IPS-NIHi11 (cell line): ENCODE results near the gene TAF10.

Source experiments
- DNase-seq: peaks from one replicate; pipeline ENCODE4 v3.0.0; 2012; ENCODE audit warnings: mixed read lengths, low spot score

The TAF10 gene

DNA sequence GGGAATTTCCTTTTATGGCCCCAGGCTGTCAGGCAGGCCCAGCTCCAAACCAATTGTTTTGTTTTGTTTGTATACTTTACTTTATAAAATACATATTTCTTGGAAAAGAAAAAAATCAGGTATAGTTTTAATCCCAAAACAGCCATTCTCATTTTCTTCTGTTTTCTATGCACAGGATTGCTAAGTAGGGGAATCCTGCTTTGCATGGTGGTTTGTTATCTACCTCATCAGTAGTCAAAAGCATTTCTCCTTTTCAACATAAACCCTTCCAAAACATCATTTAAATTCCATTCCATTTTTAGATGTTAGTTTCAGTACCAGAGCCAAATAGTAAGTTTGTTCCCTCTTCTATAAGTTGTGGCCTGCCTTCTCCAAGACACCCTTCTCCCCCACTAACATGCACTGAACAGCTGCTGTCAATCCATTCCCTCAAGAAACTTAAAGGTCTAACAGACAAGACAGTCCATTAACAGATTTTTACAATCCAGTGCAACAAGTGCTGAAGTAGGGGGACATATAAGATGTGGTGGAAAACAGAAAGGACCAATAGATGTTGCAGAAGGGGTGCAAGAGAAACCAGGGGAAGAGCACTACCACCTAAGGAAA, 4.7 kb downstream of the TAF10 start:
- DNase-seq: no peak

DNA sequence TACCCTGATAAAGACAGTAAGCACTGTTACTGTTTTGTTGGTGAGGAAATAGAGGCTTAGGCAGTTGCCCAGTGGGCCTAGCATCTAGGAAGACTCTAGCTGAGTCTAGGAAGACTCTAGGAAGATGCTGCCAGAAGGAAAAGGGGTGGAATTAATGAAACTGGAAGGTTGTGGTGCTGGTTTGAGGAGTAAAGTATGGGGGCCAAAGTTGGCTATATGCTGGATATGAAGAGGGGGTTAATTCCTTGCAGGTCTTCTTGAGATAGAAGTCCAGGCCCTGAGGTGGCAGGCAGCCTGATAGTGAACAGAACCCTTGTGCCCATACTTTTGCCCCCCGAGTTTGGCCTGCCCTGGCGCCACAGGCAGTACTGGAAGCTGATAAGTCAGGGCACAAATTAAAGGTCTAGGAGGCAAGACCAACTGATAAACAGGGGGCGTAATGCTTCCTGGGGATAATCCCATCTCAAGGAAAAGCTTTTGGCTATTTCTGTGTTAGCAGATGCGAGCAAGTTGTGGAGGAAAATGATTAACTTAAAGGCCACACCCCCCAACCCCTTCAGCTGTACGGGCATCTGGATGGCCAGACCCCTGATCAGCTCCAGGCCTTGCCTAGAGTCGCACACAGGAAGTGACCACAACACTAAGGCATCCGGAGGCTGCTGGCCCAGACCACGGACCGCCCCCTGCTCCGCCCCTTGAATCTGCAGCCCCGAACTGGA, 5.4 kb downstream of the TAF10 start:
- DNase-seq: peak; percentile 91

DNA sequence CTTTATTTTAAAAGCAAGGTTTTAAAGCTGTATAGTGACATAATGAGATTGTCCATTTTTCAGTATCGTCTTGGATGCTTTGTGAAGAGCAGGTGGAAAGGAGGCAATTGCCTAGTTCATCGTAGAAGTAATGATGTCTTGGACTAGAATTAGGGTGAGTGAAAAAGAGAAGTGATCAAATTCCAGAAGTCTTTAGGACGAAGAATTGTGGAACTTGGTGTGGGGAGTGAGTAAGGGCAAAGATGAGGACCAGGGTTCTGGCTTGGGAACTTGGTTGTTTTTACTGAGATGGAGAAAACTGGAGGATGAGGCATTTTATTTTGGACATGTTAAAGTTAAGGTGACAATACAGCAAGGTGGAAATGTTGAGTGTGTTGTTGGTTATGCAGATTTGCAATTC, 7.2 kb downstream of the TAF10 start:
- DNase-seq: no peak

DNA sequence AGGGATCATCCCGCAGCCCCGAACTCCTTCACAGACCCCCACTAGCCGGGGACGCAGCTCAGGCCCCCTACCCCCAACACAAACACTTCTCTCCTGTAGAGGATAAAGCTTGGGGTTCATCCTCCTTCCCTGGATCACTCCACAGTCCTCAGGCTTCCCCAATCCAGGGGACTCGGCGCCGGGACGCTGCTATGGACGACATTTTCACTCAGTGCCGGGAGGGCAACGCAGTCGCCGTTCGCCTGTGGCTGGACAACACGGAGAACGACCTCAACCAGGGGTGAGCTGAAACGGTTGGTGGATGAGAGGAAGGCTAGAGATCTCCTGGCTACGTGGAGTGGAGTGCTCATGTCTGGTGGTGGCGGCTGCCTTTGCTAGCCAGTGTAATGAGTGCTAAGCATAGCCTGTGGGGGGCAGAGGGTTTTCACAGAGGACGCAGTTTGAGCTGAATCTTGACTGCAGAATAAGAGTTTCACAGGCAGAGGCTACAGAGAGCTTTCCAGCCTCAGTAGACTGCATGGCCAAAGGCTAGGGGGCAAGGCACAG, 7.9 kb downstream of the TAF10 start:
- peak; percentile 42 for DNase-seq

DNA sequence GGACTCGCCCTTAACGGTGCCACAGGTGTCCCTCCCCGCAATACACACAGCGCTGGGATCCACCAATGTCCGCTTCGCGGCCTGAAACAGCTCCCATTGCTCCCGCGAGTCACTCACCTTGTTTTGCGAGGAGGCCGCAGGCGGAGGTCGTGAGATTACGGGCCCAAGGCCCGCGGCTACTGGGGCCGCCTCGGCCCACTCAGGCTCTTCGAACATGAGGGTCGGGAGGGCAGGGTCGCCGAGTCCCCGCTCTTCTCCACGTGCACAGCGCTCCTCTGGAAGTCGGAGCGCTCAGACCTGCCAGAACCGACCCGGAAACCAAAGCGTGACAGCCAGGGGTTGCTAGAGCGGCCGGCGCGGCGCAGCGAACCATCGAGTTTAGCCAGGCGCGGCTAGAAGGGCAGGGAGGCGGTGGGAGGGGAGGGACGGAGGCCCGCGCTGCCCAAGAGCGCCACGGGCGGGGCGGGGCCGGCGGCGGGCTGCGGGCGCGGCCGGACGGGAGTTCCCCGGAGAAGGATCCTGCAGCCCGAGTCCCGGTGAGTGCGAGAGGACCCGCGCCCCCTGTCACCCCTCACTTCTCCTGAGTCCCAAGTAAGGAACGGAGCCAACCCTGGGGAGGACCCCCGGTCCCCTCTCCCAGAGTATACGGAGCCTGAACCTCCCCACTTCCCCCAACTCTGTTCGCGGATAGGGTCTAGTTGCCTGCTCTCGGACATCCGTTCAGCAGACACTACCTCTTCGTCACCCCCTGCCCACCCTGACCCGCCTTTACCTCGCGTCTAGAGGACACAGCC, 8.5 kb downstream of the TAF10 start, which contains the start of the genes ILK and RRP8:
ILK (plus strand) TSS at position 488 of the 794 bp plus-strand sequence. CDS start 498 bp downstream, outside the sequence.
RRP8 (minus strand) TSS at position 330 of the 794 bp plus-strand sequence; CDS start at position 216, 114 bp downstream.
- peak; percentile 96 for DNase-seq

DNA sequence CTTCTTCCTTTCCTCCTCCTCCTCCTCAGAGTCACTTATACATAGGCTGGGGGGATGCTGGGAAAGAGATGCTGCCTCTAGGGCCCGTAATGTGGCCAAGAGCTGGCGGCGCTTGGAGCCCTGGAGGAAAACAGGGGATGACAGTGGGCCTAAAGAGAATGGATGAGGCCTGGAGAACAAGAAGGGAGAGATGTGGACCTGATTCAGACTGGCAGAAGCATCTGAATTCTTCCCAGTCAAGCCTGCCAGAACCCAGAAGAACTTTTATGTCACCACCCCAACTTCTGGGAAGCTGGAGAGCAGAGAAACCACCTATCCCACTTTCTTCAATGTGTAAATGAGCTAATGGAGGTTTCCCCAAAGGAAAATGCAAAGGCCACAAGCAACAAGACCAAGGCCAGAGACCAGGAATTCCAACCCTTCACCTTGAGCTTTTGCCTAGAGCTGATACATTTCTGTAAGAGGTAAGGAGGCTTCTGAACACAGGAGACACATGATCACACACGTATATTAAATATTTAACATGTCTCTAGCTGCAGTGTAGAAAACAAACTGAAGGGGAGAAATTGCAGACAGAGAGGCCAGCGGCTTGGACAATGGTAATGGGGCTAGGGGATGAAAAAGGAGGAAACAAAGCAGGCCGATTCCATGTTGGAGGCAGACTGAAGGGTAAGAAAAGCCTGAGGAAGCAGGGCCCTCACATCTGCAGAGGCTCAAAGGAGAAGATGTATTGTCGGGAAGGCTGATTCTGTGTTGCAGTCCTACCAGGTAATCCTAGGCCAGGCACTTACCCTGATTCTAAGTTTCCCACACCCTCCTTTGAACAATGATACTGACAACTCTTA, 9.7 kb downstream of the TAF10 start:
- DNase-seq: no peak

DNA sequence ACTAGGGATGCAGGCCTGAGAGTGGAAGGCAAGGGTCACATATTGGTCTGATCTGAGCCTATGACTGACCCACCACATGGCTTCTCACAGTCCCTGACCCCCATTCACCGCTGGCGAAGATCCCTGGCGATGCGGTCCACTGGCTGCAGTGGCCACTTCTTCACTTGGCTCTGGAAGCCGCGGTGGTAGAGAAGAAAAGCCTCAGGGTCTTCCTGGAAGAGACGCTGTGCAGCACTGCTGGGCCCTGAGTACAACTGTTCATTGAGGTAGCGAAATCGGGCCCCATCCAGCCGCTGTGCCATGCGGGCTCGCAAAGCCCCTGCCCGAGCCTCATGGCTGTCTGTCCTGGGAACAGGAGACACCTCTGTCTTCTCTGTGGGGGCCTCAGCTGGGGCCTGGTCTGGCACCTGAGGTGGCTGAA, 11.0 kb downstream of the TAF10 start:
- no peak for DNase-seq

DNA sequence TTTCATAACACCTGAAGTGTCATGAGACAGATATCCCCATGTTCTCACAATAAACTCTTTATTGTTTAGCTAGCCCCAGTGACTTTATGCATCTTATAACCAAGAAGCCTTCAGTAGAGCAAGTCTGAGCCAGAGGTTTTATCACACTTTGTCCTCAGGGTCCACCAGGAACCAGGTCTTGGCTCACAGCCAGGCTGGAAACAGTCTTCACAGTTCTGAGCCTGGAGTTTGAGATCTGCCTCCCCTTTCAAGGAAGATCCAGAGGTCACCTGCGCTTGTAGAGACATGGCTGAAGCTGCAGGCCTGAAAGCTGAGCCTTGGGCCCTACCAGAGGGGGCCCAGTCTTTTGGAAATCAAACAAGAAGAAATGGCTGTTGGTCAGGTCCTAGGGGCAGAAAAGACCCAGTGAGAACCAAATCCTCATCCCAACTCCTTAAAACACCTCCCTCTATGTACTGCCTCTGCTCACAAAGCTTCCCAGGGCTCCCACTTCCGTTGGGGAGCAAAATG, 12.1 kb downstream of the TAF10 start:
- DNase-seq: no peak

DNA sequence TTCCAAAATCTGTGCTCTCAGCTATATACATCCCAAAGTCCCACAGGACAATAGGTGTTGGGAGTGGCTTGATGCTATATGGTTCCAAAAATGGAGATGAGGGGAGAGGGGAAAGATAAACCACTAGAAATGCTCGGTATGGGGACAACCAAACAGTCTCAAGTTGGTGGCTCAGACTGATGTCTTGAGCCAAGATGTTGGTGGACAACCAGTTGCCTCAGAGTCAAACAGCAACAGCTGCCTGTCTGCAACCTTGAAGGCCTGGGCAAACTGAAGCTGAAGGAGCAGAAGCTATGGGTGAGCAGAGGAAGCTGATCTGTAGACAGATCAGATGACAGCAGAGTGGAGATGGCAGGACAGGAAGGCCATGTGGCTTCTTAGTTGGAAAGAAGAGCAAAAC, 12.6 kb downstream of the TAF10 start:
- DNase-seq: no peak

DNA sequence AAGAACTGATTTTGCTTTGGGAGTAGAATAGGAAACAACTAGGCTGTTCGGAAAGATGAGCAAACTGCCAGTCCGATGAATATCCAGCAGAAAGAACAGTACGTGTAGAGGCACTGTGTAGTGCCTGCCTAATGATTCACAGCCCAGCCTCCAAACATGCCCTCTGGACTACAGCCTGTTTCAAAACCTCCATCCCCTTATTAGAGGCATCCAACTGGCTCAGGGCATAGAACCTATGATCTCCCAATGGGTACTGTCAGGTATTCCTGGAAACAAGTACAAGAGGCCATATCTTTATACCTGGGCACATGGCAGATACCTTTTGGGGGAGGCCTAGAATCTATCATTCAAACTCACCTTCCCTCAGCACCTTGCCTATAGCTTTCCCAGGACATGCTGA, 13.5 kb downstream of the TAF10 start:
- no peak for DNase-seq

DNA sequence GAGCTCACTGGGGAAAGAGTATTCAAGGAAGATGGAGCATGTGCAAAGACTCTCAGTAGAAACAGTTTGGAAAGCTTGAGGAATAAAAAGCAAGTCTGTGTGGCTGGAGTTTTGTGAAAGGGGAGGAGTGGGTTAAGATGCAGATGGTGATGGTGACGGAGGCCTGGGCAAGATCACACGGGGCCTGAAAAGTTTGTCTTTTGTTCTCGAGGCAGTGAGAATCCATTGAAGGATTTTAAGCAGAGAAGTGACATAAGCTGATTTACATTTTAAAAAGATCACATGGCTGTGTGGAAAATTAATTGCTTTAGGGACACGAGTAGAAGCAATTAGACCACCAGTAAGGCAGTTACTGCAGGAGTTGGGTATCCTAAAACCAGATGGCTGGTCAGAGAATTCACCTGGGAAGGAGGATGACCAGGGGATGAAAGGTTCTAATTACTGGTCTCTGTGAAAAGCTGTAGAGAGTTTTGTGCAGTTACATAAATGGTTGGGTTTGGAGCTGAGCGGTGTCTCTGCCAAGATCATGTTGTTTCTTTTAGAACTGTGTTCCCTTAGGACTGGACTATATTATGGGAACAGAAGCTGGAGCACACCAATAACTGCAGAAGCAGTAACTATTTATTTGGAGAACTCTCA, 15.7 kb downstream of the TAF10 start:
- no peak for DNase-seq

DNA sequence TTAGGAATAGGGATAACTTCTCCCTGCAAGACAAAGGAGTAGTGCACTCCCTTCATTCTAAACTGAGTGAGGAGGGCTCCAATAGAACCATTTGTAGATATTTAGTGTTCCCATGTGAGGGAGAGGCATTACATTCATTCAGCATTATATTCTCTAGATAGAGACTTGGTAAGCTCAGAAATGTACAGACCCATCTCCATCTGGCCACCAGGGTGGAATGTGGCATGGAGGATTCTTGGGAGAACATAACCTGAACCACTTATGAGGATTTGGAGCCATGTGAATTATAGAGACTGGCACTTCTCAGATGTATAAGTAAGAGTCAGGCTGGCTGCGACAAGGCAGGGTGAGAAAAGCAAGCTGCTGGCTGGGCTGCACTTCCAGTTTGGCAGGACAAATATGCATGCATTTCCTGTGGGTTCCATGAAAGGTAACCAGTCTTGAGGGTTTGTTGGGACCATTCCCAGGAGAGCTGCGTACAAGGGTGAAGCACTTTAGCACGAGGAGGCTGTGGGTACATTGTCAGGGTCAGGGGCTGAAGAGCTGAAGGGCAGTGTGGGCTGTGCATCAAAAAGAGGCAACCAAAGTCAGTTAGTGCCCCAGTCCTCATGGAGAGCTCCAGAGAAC, 17.8 kb downstream of the TAF10 start:
- DNase-seq: no peak

DNA sequence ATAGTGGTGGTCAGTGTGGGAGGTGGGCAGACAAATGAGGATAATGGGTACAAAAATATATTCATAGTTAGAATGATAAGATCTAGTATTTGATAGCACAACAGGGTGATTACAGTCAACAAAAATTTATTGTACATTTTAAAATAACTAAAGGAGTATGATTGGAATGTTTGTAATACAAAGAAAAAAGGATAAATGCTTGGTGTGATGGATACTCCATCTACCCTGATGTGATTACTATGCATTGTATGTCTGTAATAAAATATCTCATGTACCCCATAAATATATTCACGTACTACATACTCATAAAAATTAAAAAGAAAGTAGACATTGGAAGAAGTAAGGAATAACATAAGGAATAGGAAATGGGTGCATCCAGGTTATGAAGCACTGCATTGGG, 24.0 kb downstream of the TAF10 start:
- no peak for DNase-seq

DNA sequence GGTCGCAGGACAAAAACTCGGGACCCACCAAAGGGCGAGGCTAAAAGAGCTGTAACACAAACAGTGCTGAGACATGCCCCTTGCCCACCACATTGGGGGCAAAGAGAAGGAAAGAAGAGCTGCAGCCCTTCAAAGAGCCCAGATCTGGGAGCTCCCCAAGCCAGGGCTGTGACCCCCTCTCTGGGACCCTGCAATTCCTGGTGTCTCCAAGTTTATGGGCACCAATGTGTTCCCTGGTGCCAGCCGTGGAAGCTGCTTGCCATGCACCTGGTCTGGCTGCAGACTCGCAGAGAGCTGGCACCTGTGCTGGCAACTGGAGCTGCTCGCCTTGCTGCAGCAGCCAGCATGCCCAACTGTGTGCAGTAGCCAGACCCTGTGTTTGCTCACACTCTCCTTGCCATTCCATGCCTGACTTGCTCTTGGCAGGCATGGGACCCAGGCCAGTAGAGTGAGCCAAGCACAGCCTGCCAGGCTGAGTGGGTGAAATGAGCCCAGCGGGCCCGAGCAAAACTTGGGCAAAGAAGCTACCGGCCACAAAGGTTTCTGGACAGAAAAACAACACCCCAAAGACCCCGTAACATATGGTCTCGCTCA, 24.6 kb downstream of the TAF10 start:
- no peak for DNase-seq

DNA sequence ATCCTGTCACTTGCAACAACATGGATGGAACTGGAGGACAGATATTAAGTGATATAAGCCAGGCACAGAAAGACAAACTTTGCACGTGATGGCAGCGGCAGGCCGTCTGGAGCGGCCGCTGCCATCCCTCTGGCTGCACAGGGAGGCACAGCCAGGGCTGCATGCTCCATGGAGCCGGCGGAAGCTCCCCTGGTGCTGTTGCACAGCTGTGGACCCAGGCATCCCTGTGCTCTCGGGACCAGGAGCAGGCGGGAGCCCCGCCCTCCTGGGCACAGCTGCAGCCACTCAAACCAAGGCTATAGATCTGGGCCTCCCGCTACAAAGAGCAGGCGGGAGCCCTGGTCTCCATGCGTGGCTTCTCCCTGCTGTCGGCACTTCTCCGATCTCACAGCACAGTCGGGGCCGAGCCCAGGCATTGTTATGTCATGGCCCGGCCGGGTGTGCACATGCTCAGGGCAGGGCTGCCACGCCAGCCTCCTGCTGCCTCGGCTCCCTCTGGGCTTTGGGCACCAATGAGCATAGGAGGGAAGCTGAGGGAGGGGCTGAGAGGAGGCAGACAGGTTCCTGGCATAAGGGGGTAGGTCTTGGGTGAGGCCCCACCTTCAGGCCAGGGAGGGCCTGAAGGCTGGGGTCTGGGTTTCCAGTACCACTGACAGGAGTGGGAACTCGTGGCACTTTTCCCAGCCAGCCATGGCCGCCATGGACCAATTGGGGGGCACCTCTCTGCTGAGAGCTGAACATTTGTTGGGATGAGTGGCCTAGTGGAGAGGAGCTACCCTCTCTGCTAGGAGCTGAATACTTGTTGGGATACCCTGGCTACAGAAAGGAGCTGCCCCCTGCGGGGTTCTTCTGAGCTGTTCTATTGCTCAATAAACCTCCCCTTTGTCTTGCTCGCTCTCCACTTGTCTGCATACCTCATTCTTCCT, 25.3 kb downstream of the TAF10 start:
- DNase-seq: no peak

DNA sequence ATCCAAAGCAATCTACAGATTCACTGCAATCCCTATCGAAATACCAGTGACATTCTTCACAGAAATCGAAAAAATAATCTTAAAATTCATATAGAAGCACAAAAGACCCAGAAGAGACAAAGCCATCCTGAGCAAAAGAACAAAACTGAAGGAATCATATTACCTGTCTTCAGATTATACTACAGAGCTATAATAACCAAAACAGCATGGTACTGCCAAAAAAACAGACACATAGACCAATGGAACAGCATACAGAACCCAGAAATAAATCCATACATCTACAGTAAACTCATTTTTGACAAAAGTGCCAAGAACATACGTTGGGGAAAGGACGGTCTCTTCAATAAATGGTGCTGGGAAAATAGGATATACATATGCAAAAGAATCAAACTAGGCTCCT, 27.5 kb downstream of the TAF10 start:
- no peak for DNase-seq

DNA sequence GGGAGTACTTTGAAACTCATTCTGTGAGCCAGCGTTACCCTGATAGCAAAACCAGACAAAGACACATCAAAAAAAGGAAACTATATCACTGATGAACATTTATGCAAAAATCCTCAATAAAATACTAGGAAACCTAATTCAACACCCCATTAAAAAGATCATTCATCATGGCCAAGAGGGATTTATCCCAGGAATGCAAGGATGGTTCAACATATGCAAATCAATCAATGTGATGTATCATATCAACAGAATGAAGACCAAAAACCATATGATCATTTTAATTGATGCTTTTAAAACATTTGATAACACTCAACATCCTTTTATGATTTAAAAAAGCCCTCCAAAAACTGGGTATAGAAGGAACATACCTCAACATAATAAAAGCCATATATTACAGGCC, 28.4 kb downstream of the TAF10 start:
- DNase-seq: no peak

DNA sequence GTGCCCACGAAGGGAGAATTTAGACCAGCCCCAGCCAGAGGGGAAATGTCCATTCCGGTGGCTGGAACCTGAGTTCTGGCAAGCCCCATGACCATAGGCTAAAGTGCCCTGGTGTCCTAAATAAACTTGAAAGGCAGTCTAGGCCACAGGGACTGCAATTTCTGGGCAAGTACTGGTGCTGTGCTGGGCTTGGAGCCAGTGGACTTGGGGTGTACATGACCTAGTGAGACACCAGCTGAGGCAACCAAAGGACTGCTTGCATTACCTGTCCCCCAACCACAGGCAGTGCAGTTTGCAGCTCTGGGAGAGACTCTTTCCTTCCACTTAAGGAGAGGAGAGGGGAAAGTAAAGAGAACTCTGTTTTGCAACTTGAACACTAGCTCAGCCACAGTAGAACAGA, 32.3 kb downstream of the TAF10 start:
- no peak for DNase-seq

DNA sequence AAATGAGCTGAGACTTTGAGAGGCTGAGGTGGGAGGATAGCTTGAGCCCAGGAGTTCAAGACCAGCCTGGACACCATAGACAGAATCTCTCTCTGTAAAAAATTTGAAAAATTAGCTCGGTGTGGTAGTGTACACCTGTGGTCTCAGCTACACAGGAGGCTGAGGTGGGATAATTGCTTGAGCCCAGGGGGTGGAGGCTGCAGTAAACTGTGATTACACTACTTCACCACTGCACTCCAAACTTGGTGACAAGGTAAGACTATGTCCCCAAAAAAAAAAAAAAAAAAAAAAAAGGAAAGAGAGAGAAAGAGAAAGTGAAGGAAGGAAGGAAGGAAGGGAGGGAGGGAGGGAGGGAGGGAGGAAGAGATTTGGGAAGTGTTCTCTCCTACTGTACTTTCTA, 33.9 kb downstream of the TAF10 start:
- DNase-seq: no peak
